Measurements from ENCODE around the gene ABLIM2. TPM values are rescaled to one million over a fixed set of nuclear protein-coding genes. Genes with fewer than 3 reads are reported as not detected.

The ABLIM2 gene
- total and polyA plus RNA-seq, 2 donors (not counting 1 experiment from before 2014, with no cell fraction given), result 3.3 to 79.0 TPM

DNA sequence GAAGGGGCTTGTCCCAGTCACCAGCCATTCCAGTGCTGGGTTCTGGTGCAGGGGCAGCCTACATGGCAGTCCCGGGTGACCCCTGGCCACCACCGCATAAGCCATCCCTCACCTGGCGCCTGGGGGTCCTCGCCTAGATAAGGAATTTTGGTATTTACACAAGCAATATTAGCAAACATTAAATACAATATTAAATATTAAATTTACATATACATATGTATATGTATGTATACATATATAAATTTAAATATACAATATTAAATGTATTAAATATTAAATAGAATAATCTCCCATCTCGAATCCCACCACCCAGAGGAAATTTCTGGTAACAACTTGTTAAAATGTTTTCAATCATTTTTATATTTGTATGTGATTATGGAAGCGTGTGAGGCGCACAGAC, 114.4 kb downstream of the ABLIM2 start:
- DNase-seq (no peak), ATAC-seq (ENCODE audit: low read depth) (no peak)
- no peak overlapping the region for H3K27ac Mint-ChIP-seq
- Histone ChIP-seq H3K79me2 (ENCODE audit: control insufficient read depth, insufficient read depth, low read length) (no peaks in the 10 kb centered on the region), H3K4me2 (replicated peaks; ENCODE audit: low read depth, low read length, poor library complexity, severe bottlenecking) (no peak overlapping the region), H2AFZ (ENCODE audit: insufficient read depth, low read depth, low read length, poor library complexity, severe bottlenecking) (no peak overlapping the region), H3K9me3 (ENCODE audit: control extremely low read depth in 1 of 3, control insufficient read depth in 2 of 3, insufficient read depth in 1 of 3, low read length in 2 of 3) (peaks cover 0 to 2% (median 0%) of the 10 kb centered on the region in 3 donors), H3K27me3 (replicated peaks in 1 of 4; ENCODE audit: control extremely low read depth in 1 of 4, control insufficient read depth in 3 of 4, insufficient read depth in 4 of 4, low read length in 3 of 4) (peaks cover 0 to 5% (median under 1%) of the 10 kb centered on the region in 4 experiments), H3K4me3 (ENCODE audit: control extremely low read depth in 1 of 5, extremely low read depth in 1 of 5, insufficient read depth in 1 of 5, low read depth in 2 of 5, low read length in 4 of 5) (no peak overlapping the region), H3K27ac (ENCODE audit: low read length in 2 of 2) (no peak overlapping the region), H3K4me1 (ENCODE audit: control insufficient read depth in 2 of 2, insufficient read depth in 2 of 2, low read length in 2 of 2) (no peaks in the 10 kb centered on the region), H4K20me1 (ENCODE audit: control insufficient read depth, insufficient read depth, low read length, poor library complexity, severe bottlenecking) (no peaks in the 10 kb centered on the region), H3K36me3 (replicated peaks in 1 of 2; ENCODE audit: control extremely low read depth in 1 of 2, control insufficient read depth in 1 of 2, extremely low read depth in 1 of 2, insufficient read depth in 2 of 2, low read length in 1 of 2) (no peaks in the 10 kb centered on the region), H3K9ac (ENCODE audit: low read length) (no peak overlapping the region)
- H3K9me3 Mint-ChIP-seq (ENCODE audit: insufficient read depth), result no peaks in the 10 kb centered on the region
- intact Hi-C loops (cut with micrococcal nuclease), result no loop called here
- no peaks in the 10 kb centered on the region for H3K4me1 Mint-ChIP-seq
- no peak overlapping the region for H3K4me3 Mint-ChIP-seq
- POLR2A ChIA-PET, result no interaction called here
- WGBS (ENCODE audit: insufficient coverage), result no CpG with 5 or more reads among the region's 7 CpGs
- TF ChIP-seq, protein P1, sequence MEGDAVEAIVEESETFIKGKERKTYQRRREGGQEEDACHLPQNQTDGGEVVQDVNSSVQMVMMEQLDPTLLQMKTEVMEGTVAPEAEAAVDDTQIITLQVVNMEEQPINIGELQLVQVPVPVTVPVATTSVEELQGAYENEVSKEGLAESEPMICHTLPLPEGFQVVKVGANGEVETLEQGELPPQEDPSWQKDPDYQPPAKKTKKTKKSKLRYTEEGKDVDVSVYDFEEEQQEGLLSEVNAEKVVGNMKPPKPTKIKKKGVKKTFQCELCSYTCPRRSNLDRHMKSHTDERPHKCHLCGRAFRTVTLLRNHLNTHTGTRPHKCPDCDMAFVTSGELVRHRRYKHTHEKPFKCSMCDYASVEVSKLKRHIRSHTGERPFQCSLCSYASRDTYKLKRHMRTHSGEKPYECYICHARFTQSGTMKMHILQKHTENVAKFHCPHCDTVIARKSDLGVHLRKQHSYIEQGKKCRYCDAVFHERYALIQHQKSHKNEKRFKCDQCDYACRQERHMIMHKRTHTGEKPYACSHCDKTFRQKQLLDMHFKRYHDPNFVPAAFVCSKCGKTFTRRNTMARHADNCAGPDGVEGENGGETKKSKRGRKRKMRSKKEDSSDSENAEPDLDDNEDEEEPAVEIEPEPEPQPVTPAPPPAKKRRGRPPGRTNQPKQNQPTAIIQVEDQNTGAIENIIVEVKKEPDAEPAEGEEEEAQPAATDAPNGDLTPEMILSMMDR (IDR thresholded peaks at IDR 0.05), result no peak
- TF ChIP-seq EZH2 (IDR thresholded peaks at IDR 0.05; ENCODE audit: borderline replicate concordance, insufficient read depth, low read depth, low read length, poor library complexity, severe bottlenecking), result no peak
- H3K27me3 Mint-ChIP-seq, result peaks cover 22% of the 10 kb centered on the region
- CTCF ChIA-PET, result no interaction called here

DNA sequence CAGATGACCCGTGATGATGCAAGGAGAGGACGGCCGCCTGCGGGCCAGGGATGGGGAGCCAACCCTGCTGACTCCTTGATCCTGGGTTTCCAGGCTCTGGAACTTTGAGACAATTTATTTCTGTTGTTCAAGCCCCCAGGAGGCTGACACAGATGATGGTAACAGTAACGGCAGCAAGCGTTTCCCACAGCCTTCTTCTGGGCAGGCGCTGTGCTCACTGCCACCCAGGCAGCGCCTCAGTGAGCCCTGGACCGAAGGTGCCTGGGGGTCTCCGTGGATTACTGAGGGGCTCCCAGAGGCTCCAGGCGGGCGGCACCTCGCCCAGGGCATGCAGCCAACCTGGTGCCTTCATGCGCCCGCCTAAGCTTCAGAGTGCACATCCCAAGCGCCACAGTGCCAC, 115.0 kb downstream of the ABLIM2 start:
- Histone ChIP-seq H3K4me1 (ENCODE audit: control insufficient read depth in 2 of 2, insufficient read depth in 2 of 2, low read length in 2 of 2) (no peaks in the 10 kb centered on the region), H3K9me3 (ENCODE audit: control extremely low read depth in 1 of 3, control insufficient read depth in 2 of 3, insufficient read depth in 1 of 3, low read length in 2 of 3) (peaks cover 0 to 2% (median 0%) of the 10 kb centered on the region in 3 donors), H3K9ac (ENCODE audit: low read length) (no peak overlapping the region), H3K27me3 (replicated peaks in 1 of 4; ENCODE audit: control extremely low read depth in 1 of 4, control insufficient read depth in 3 of 4, insufficient read depth in 4 of 4, low read length in 3 of 4) (peaks cover 0 to 7% (median under 1%) of the 10 kb centered on the region in 4 experiments), H2AFZ (ENCODE audit: insufficient read depth, low read depth, low read length, poor library complexity, severe bottlenecking) (no peak overlapping the region), H4K20me1 (ENCODE audit: control insufficient read depth, insufficient read depth, low read length, poor library complexity, severe bottlenecking) (no peaks in the 10 kb centered on the region), H3K4me3 (ENCODE audit: control extremely low read depth in 1 of 5, extremely low read depth in 1 of 5, insufficient read depth in 1 of 5, low read depth in 2 of 5, low read length in 4 of 5) (no peak overlapping the region), H3K79me2 (ENCODE audit: control insufficient read depth, insufficient read depth, low read length) (no peaks in the 10 kb centered on the region), H3K4me2 (replicated peaks; ENCODE audit: low read depth, low read length, poor library complexity, severe bottlenecking) (no peak overlapping the region), H3K27ac (ENCODE audit: low read length in 2 of 2) (no peak overlapping the region), H3K36me3 (replicated peaks in 1 of 2; ENCODE audit: control extremely low read depth in 1 of 2, control insufficient read depth in 1 of 2, extremely low read depth in 1 of 2, insufficient read depth in 2 of 2, low read length in 1 of 2) (no peaks in the 10 kb centered on the region)
- ChIA-PET POLR2A (no interaction called here), CTCF (no interaction called here)
- no peaks in the 10 kb centered on the region for H3K4me1 Mint-ChIP-seq
- H3K27ac Mint-ChIP-seq, result no peak overlapping the region
- H3K4me3 Mint-ChIP-seq, result no peak overlapping the region
- H3K27me3 Mint-ChIP-seq, result peaks cover 28% of the 10 kb centered on the region
- no peak for DNase-seq
- 90% methylated on average over 16 of the region's 16 CpGs for WGBS (ENCODE audit: insufficient coverage)
- TF ChIP-seq, protein P1 (IDR thresholded peaks at IDR 0.05), result no peak
- TF ChIP-seq EZH2 (IDR thresholded peaks at IDR 0.05; ENCODE audit: borderline replicate concordance, insufficient read depth, low read depth, low read length, poor library complexity, severe bottlenecking), result no peak
- no peaks in the 10 kb centered on the region for H3K9me3 Mint-ChIP-seq (ENCODE audit: insufficient read depth)
- intact Hi-C loops (cut with micrococcal nuclease), result no loop called here
- ATAC-seq (ENCODE audit: low read depth), result no peak
